HCT116 (cell line): ENCODE data around the gene EHMT1. TPM values are rescaled to one million over a fixed set of nuclear protein-coding genes. Genes with fewer than 3 reads are reported as not detected.

Source experiments
- ATAC-seq: fragments of 200-7000 bp; cut with Tn5 transposase; 2 replicates; pipeline ENCODE4 v1.9.1; 2020; ENCODE audit warnings: mild to moderate bottlenecking, moderate library complexity
- BruUV-seq: library from RNA; stranded (reverse); fragments of 400-500 nt; replicated peaks from 2 replicates; lab custom pipeline; 2021; lab: Mats Ljungman, UMichigan
- CTCF ChIA-PET: fragments of 300-600 bp; sonication (Branson Sonifier 250); formaldehyde crosslinking; loops from one replicate; lab custom pipeline; 2021; ENCODE audit warnings: antibody characterized with exemption; lab: Charles Lee
- POLR2A ChIA-PET: fragments of 300-600, 350-600 bp; sonication (Branson Sonifier 250); formaldehyde crosslinking; loops from one replicate; lab custom pipeline; 2021; ENCODE audit warnings: antibody characterized with exemption; lab: Charles Lee
- RAD21 ChIA-PET, 2 experiments: fragments of 300-600 bp; sonication (Branson Sonifier 250); formaldehyde crosslinking; loops; one replicate each; lab custom pipeline; 2023; ENCODE audit warnings: low total read pairs in 2 of 2; ENCODE audit not compliant: uncharacterized antibody in 2 of 2, unreplicated experiment in 2 of 2, low non-redundant PET in 1 of 2; lab: Charles Lee
- DNase-seq: peaks from one replicate; pipeline ENCODE4 v3.0.0-alpha.2; 2010; ENCODE audit warnings: low read depth, low spot score
- H2AFZ ChIP-seq: fragments of 200-600 bp; shearing (Covaris generic), sonication (generic); 2 replicates; pipeline ENCODE4 v1.6.1; 2017; ENCODE audit warnings: low read depth, mixed run types, mixed read lengths, antibody characterized with exemption, low read length; ENCODE audit not compliant: poor library complexity, severe bottlenecking
- H3K27ac ChIP-seq: 2 replicates; pipeline ENCODE4 v1.5.1; 2012; ENCODE audit warnings: low read depth, low read length
- H3K27me3 ChIP-seq: fragments of 200-600 bp; sonication (generic); 2 replicates; pipeline ENCODE4 v1.6.1; 2016; ENCODE audit warnings: mixed run types, low read length, mixed read lengths; ENCODE audit not compliant: insufficient read depth
- H3K36me3 ChIP-seq, 2 experiments: fragments of 200-500 bp in 1 of 2; fragments of 200-600 bp in 1 of 2; sonication (Bioruptor generic) in 1 of 2; sonication (generic) in 1 of 2; 2 replicates each; pipeline versions ENCODE4 v1.5.1 to v1.6.1; 2014 to 2016; ENCODE audit warnings: low read length in 2 of 2, inconsistent platforms in 1 of 2, mixed read lengths in 1 of 2, mixed run types in 1 of 2; ENCODE audit not compliant: insufficient read depth in 2 of 2, control insufficient read depth in 1 of 2
- H3K4me1 ChIP-seq, 2 experiments: fragments of 200-600 bp in 1 of 2; sonication (generic) in 1 of 2; 2 replicates each; pipeline versions ENCODE4 v1.5.1 to v1.6.1; 2012 to 2017; ENCODE audit warnings: low read length in 2 of 2, inconsistent platforms in 1 of 2, mild to moderate bottlenecking in 1 of 2, mixed read lengths in 1 of 2, mixed run types in 1 of 2, moderate library complexity in 1 of 2; ENCODE audit not compliant: insufficient read depth in 2 of 2, control insufficient read depth in 1 of 2
- H3K4me2 ChIP-seq: fragments of 200-600 bp; sonication (generic); 2 replicates; pipeline ENCODE4 v1.6.1; 2017; ENCODE audit warnings: mixed run types, low read length, mixed read lengths
- H3K4me3 ChIP-seq, 2 experiments: fragments of 200-600 bp in 1 of 2; sonication (generic) in 1 of 2; replicated peaks in 1 of 2; 2 replicates each; pipeline ENCODE4 v1.5.1; 2011 to 2016; ENCODE audit warnings: low read length in 2 of 2, control low read depth in 1 of 2, low read depth in 1 of 2, mild to moderate bottlenecking in 1 of 2, mixed read lengths in 1 of 2, mixed run types in 1 of 2
- H3K79me2 ChIP-seq: fragments of 200-600 bp; sonication (generic); 2 replicates; pipeline ENCODE4 v1.6.1; 2017; ENCODE audit warnings: mild to moderate bottlenecking, mixed run types, low read length, moderate library complexity, mixed read lengths; ENCODE audit not compliant: insufficient read depth
- H3K9ac ChIP-seq: fragments of 200-600 bp; sonication (generic); 2 replicates; pipeline ENCODE4 v1.6.1; 2016; ENCODE audit warnings: low read length, mixed read lengths
- H3K9me2 ChIP-seq: fragments of 200-600 bp; sonication (generic), shearing (Covaris generic); 2 replicates; pipeline ENCODE4 v1.6.1; 2017; ENCODE audit warnings: mixed run types, mild to moderate bottlenecking, moderate library complexity; ENCODE audit not compliant: insufficient read depth
- H3K9me3 ChIP-seq, 2 experiments: fragments of 200-500 bp in 1 of 2; fragments of 200-600 bp in 1 of 2; sonication (Bioruptor generic) in 1 of 2; sonication (generic) in 1 of 2; 2 replicates each; pipeline ENCODE4 v1.6.1; 2014 to 2017; ENCODE audit warnings: low read length in 2 of 2, mixed read lengths in 2 of 2, inconsistent platforms in 1 of 2, low read depth in 1 of 2, mild to moderate bottlenecking in 1 of 2, mixed run types in 1 of 2, moderate library complexity in 1 of 2; ENCODE audit not compliant: control insufficient read depth in 1 of 2, insufficient read depth in 1 of 2
- H4K20me1 ChIP-seq: fragments of 200-600 bp; sonication (generic), shearing (Covaris generic); 2 replicates; pipeline ENCODE4 v1.6.1; 2017; ENCODE audit warnings: mixed run types, mild to moderate bottlenecking, moderate library complexity; ENCODE audit not compliant: insufficient read depth
- CEBPB ChIP-seq: IDR thresholded peaks from 2 replicates; pipeline ENCODE4 v1.6.1; 2012; ENCODE audit warnings: low read depth
- CTCF ChIP-seq, 3 experiments: fragments of 200-600 bp in 1 of 3; sonication (generic) in 1 of 3; IDR thresholded peaks in 2 of 3; conservative IDR thresholded peaks in 1 of 3; 2 replicates each; pipeline ENCODE4 v1.5.1; 2012 to 2017; ENCODE audit warnings: low read depth in 2 of 3, low read length in 2 of 3, antibody characterized with exemption in 1 of 3, borderline replicate concordance in 1 of 3, control low read depth in 1 of 3, mild to moderate bottlenecking in 1 of 3, mixed read lengths in 1 of 3, mixed run types in 1 of 3, moderate library complexity in 1 of 3; ENCODE audit not compliant: insufficient read depth in 1 of 3
- EZH2phosphoT487 ChIP-seq: fragments of 200-600 bp; IDR thresholded peaks from 2 replicates; pipeline ENCODE4 v1.6.1; 2018; ENCODE audit warnings: antibody characterized with exemption, borderline replicate concordance
- MAX ChIP-seq: IDR thresholded peaks from 2 replicates; pipeline ENCODE4 v1.6.1; 2012
- POLR2A ChIP-seq: IDR thresholded peaks from 2 replicates; pipeline ENCODE4 v1.7.0; 2011; ENCODE audit warnings: borderline replicate concordance; ENCODE audit not compliant: insufficient read depth, insufficient read length; ENCODE audit errors: extremely low read depth
- SP1 ChIP-seq: IDR thresholded peaks from 2 replicates; pipeline ENCODE4 v1.6.1; 2012; ENCODE audit warnings: low read depth
- ZFX ChIP-seq: fragments of 450-650 bp; IDR thresholded peaks from 2 replicates; pipeline ENCODE4 v1.6.1; 2017
- intact Hi-C: fragments of 100-400 bp; cut with micrococcal nuclease; formaldehyde crosslinking; loops from 2 replicates; pipeline ENCODE4 v1.10.0; 2022
- total RNA-seq: library from RNA; stranded (reverse); gene quantifications from one replicate; pipeline ENCODE4 v1.2.1, GENCODE V29; 2021; ENCODE audit not compliant: unreplicated experiment

EHMT1 gene
- total RNA-seq, 1 experiment from 2014 or later: 86.1 TPM

GRCh38 chr9:137580209-137580953 lies 38.4 kb upstream of the EHMT1 start:
- ChIA-PET CTCF (interaction anchor here (2.7 kb wide), 1 partner anchor 10 kb away, joined by 11 read pairs; the partner anchor contains the start of gene ZMYND19), POLR2A (no interaction called here)
- ATAC-seq: no peak
- TF ChIP-seq CEBPB (no peak), MAX (no peak), CTCF (IDR thresholded peaks at IDR 0.05 in 2 of 3, conservative IDR thresholded peaks at IDR 0.05 in 1 of 3; ENCODE audit: borderline replicate concordance in 1 of 3, insufficient read depth in 1 of 3, low read depth in 2 of 3, low read length in 2 of 3) (no peak), EZH2phosphoT487 (no peak), ZFX (no peak)
- TF ChIP-seq, all 23 proteins: peak for 0
- DNase-seq: no peak
- Histone ChIP-seq H3K9me2 (no peaks in the 10 kb centered on the region), H3K36me3 (peaks cover 7 to 45% of the 10 kb centered on the region in 2 experiments), H3K27me3 (no peaks in the 10 kb centered on the region), H3K4me3 (no peak overlapping the region), H3K9me3 (no peaks in the 10 kb centered on the region), H3K4me2 (no peak overlapping the region), H3K79me2 (peaks cover 67% of the 10 kb centered on the region), H2AFZ (no peak overlapping the region), H3K27ac (no peak overlapping the region), H3K9ac (no peak overlapping the region), H3K4me1 (peaks cover 6 to 15% of the 10 kb centered on the region in 2 experiments; a peak in 3 of 4 replicates), H4K20me1 (no peaks in the 10 kb centered on the region)
- RAD21 ChIA-PET: no interaction called here
- no TSS peak for BruUV-seq
- intact Hi-C loops: no loop called here

GRCh38 chr9:137580954-137581322 lies 37.9 kb upstream of the EHMT1 start:
- RAD21 ChIA-PET: no interaction called here
- H2AFZ ChIP-seq: no peak overlapping the region
- intact Hi-C loops: no loop called here
- DNase-seq (no peak), ATAC-seq (no peak)
- peaks cover 6 to 15% of the 10 kb centered on the region in 2 experiments; a peak in 3 of 4 replicates for H3K4me1 ChIP-seq
- H3K79me2 ChIP-seq: peaks cover 67% of the 10 kb centered on the region
- H3K9me2 ChIP-seq: no peaks in the 10 kb centered on the region
- H3K4me3 ChIP-seq: no peak overlapping the region
- BruUV-seq: no TSS peak
- no peaks in the 10 kb centered on the region for H3K9me3 ChIP-seq
- H3K9ac ChIP-seq: no peak overlapping the region
- peaks cover 11 to 42% of the 10 kb centered on the region in 2 experiments; a peak in 3 of 4 replicates for H3K36me3 ChIP-seq
- POLR2A ChIA-PET: no interaction called here
- H3K4me2 ChIP-seq: no peak overlapping the region
- no peak for TF ChIP-seq POLR2A
- TF ChIP-seq CTCF (IDR thresholded peaks at IDR 0.05 in 2 of 3, conservative IDR thresholded peaks at IDR 0.05 in 1 of 3; ENCODE audit: borderline replicate concordance in 1 of 3, insufficient read depth in 1 of 3, low read depth in 2 of 3, low read length in 2 of 3): no peak
- no peak for TF ChIP-seq ZFX
- no peak for TF ChIP-seq EZH2phosphoT487
- no peak for TF ChIP-seq SP1
- CTCF ChIA-PET: interaction anchor here (1.7 to 2.7 kb wide), 2 partner anchors 10 to 114 kb away, joined by 5 to 11 read pairs; partner anchors contain the start of gene ZMYND19
- H3K27ac ChIP-seq: no peak overlapping the region
- H4K20me1 ChIP-seq: no peaks in the 10 kb centered on the region
- no peaks in the 10 kb centered on the region for H3K27me3 ChIP-seq
